Activated CD4-positive, CD25-positive, alpha-beta regulatory T cell treated with anti-CD3 and anti-CD28 coated beads, Interleukin-2, amount 50 U/mL, for 16 hours (primary cell): ENCODE results near the gene PPP1R37.
"Not testable (repeated sequence)": the region's sequence is repeated elsewhere in the genome, so short reads cannot be mapped to it uniquely, and the experiment has no call there.

Source experiments
- DNase-seq: peaks from one replicate; pipeline ENCODE4 v3.0.0-alpha.2; 2020; ENCODE audit warnings: low read depth, low spot score

Gene PPP1R37

DNA sequence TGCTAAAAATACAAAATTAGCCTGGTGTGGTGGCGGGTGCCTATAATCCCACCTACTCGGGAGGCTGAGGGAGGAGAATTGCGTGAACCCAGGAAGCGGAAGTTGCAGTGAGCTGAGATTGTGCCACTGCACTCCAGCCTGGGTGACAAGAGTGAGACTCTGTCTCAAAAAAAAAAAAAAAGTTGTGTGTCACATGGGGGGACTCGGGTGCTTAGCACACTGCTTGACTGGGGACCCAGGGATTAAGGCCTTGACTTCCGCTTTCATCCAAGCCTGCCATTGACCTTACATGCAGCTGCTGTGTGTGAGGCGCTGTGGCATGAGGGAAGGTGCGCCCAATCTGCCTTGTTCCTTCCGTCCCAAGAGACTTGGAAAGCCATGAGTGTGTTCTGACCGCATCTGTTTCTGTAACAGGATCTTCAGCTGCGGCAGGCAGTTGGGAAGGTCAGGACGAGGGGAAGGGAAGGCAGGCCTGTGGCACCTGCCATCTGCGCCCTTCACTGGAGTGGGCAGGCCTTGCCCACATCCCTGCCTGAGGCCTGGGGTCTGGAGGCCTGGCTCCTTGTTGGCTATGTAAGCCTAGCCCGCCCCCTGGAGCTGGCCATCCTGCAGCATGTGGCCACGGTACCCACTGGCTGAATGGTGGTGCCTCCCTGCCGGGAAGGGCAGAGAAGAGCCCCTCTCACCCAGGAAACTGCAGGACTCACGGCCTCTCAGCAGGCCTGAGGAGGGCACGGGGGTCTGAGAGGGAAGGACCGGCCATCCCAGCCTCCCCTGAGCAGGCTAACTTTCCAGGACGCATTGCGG, 23.0 kb downstream of the PPP1R37 start:
- DNase-seq = no peak

DNA sequence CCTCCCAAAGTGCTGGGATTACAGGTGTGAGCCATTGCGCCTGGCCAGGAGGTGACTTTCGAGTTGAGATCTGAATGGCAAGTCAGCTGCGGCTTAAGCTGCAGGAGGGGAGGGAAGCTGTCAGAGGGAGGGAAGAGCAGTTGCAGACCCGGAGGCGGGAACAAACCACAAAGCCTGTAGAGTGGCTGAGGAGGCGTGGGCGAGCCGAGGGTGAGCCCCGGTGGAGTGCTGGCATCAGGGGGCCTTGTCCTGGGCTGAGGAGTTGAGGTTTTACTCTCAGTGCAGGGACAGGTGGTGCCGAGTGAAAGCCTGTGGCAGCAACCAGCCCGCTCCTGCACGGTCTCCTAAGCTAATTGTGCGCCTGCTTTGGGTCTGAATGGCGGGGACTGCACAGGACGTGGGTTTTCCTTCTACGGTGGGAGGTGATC, 24.2 kb downstream of the PPP1R37 start:
- DNase-seq = no peak

DNA sequence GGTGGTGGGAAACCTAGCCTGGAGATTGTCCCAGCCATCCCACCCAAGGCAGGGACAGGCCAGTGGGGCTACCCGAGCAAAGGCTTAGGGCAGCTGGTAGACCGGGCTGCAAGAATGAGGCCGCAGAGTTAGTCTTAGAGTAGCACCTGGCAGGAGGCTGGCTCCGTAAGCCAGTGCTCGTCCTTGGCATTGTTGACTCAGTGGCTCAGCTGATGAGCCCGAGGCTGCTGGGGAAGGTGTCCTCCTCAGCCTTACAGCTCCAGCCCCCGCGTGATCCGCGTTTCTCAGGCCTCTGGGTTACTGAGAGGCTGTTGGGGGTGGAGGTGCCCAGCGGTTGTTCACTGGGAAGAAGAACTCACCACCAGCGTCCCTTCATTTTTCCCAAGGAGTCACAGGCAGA, 24.7 kb downstream of the PPP1R37 start:
- no peak for DNase-seq

DNA sequence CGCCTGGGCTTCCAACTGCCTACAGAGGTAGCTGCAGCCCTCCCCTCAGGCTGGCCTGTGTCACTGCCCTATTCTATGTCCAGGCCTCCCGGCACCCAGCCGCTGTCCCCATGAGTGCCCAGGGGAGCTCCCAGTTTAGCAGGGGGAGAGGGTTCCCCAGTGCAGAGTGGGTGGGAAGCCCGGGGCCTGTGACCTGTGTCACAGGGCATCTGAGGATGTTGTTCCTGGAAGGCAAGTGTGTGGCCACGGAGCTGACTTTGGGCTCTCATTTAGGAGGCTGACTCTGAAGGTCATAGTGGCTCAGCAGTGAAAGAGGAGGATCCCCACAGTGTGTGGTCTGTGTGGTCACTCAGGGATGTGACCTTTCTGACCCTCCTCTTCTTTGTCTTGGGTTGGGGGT, 25.1 kb downstream of the PPP1R37 start:
- DNase-seq = no peak

DNA sequence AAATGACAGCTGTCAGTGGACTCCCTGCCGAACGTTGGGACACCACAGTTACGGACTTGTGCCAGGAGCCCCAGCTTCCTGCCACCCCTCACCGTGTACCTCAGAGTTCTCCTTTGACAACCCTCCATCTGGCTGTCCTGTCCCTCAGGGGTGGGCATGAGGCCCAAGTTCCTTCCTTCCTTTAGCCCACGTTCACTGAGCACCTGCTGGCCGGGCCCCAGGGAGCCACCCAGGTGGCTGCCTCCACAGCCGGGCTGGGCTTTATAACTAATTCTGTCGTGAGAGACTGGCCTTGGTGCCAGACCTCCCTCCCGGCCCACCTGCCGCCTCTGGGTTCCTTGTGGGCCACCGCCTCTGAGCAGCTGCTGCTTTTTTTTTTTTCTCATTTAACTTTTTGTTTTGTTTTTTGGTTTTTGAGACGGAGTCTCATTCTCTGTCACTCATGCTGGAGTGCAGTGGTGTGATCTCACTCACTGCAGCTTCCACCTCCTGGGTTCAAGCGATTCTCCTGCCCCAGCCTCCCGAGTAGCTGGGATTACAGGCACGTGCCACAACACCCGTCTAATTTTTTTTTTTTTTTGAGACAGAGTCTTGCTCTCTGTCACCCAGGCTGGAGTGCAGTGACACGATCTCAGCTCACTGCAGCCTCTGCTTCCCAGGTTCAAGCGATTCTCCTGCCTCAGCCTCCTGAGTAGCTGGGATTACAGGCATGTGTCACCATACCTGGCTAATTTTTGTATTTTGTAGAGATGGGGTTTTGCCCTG, 25.8 kb downstream of the PPP1R37 start:
- DNase-seq = not testable (repeated sequence)

DNA sequence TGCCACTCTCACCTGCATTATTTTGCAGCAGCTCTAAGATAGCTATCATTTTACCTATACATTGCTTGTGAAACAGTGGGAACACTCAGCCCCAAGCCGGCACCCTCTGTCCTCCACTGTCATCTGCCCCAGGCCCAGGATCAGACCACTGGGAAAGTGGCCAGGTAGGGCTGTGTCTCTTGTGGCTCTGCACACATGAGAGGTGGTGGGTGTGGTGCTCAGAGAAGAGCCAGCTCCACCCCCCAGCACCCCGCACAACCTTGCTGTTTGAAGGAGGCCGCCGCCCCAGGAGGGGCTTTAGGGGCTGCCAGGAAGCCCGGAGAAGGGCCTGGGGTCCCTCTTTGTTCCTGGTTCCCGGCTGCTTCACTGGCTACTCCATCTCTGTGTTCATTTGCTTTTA, 26.6 kb downstream of the PPP1R37 start:
- no peak for DNase-seq

DNA sequence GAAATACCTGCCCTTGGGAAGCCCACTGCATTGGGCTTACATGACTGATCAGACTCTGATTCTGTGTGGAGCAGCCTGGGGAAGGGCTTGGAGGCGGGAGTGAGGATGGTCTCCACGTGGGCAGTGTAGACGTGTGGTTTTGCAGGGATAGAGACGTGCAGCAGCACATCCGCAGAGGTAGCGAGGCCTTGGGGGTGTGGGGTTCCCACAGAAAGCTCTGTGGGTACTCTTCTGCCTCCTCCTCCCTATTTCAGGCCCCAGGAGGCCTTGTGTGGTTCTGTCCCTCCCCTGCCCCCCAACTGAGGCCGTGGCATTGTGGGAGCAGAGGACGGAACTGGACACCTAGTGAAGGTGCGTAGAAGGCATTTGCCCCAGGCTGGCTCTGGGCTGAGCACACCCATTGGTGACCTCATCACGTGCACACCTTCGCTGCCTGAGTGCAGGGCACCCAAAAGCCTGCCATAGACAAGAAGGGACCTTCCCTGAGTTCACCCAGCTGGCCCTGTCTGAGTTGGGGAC, 28.9 kb downstream of the PPP1R37 start:
- DNase-seq = no peak

DNA sequence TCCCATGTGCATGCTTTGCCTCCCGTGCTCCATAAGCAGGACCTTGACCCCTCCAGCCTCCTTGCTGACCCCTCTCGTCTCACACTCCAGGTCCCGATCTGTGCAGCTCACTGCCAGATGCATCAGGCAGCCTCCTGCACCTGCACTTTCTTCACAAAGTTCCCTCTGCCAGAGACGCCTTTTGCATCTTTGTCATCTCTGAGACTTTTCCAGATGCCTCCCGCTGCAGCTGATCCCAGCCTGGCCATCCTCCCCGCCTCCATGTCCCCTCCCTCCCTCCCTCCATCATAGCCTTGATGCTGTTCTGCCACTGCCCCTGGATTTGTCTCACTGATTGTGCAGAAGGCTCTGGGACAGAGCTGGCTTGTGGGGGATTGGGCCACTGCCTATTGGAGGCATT, 29.9 kb downstream of the PPP1R37 start:
- DNase-seq = no peak

DNA sequence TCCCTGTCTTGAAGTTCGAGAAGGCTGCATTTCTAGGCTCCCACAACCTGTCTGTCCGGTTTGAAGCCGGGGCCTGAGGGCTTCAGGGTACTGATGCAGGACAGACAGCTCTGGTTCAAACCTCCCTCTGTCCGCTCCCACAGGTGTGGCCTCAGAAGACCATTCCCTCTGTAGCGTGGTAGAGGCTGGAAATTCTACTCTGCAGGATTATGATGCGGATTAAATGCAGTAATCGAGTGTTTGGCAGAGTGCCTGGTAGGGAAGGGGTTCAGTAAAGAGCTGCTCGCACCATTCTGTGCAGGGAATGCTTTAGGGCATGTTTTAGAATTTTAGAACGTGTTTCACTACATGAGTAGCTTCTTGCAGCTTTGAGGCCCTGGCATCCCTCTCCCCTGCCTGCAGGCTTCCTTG, 30.5 kb downstream of the PPP1R37 start:
- DNase-seq = no peak

DNA sequence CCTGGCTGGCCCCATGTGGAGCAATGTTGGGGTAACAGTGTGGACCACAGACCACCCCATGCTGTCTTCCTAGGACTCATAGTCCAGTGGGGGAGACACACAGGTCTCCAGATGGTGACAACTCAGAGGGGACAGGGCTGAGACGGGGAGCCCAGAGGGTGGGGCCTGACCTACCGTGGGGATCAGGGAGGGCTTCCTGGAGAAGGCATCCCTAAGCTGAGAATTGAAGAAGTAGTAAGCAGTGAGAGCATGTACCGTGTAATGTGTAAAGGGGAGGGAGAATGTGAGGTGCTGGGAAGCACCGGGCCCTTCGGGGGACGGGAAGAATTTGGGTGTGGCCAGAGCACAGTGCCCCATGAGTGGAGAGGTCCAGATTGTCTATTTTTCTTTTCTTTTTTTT, 31.0 kb downstream of the PPP1R37 start:
- DNase-seq = no peak

DNA sequence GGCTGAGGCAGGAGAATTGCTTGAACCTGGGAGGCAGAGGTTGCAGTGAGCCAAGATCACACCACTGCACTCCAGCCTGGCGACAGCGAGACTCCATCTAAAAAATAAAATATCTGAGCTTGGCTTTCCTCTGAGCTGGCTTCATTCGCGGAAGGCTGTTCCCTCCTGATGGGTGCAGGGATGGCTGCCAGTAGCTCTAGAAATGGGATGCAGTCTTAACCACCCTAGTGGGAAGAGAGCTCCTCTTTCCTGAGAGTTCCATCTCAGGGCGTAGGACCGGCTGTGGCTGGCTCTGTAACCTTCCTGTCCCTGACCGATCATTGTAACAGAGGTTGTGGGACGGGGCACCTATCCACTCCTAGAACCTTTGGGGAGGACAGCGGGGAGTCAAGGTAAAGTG, 32.4 kb downstream of the PPP1R37 start:
- DNase-seq = no peak

DNA sequence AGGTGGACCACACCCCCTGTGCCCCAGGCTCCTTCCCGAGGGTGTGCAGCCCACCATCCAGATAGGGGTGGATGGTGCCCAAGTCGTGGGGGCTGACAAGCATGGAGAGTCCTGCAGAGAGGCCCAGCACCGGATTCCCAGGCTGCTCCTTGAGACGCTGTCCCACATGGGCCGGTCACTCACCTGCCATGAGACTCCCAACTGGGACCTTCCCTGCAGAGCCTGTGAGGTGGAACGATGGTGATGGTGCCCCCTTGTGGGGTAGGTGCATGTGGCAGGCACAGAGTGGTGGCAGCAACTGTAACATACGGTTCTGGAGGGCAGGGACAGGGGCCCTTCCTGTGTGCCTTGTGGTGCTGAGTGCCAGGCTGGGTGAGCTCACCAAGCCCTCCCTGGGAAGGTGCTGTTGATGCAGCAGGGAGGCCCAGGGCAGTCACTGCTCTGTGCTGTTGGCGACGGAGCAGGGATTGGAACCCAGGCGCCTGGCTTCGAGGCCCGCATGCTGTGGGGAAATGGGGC, 33.1 kb downstream of the PPP1R37 start:
- peak; percentile 26 for DNase-seq

DNA sequence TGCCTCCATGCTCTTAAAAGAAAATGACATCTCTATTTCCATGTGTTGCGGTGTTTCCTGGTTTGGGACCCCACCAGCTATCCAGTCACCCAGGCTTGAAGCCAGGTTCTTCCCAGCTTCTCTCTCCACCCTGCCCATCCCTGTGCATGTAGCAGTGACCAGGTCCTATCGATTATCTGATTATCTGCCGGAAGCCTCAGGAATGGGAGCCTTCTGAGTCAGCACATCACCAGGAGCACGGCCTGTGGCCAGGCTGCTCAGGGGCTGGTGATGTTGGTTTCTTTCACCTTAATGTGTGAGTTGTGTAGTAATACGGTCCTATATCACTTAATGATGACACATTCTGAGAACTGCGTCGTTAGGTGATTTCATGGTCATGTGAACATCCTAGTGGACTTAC, 33.7 kb downstream of the PPP1R37 start:
- DNase-seq = no peak

DNA sequence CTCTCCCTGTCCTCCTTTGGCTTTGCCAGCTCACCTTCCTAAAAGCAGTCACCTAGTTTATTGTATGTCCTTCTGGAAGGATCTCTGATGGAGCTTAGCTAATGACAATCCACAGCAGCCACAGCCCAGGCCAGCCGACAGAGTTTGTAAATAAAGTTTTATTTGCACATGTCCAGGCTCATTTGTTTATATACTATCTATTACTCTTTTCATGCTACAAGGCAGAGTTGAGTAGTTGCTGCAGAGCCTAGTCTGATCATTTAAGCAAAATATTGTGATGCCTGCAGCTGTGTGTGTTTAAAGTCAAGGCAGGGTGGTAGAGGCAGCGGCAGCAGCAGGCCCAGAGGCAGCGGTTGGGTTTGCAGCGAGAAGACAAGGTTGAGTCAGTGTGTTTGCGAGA, 35.2 kb downstream of the PPP1R37 start:
- no peak for DNase-seq

DNA sequence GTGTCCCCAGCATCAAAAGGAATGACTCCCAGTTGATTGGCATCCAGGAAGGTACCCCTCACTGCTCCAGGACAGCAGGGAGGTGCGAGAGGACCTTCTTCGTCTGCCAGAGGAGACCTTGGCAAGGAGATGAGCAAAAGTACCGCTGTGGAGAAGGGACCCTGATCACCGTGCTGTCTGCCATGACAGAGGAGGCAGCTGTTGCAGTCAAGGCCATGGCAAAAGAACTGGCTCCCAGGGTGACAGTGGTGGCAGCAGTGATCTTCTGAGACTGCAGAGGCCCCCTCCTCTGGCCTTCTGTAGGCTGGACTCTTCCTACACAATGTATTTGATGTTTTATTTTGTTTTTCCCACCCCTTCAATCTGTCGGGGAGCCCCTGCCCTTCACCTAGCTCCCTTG, 35.8 kb downstream of the PPP1R37 start:
- no peak for DNase-seq

DNA sequence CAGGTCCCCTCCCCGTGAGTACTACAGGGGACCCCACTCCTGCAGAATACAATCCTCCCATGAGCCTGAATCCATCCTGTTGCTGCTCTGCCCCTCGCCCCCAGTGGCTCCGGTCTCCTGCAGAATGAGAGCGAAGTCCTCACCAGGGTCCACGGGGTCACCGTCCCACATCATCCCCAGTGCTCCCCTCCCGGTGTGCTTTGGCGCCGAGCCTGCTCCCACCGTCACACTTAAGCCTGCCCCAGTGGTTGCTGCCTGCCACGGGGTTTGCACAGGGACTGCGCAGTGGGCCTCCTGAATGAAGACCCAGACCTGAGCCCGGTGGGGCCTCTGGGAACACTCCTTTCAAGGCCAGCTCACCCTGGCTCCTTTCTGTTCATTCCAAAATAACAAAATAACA, 37.3 kb downstream of the PPP1R37 start:
- no peak for DNase-seq

DNA sequence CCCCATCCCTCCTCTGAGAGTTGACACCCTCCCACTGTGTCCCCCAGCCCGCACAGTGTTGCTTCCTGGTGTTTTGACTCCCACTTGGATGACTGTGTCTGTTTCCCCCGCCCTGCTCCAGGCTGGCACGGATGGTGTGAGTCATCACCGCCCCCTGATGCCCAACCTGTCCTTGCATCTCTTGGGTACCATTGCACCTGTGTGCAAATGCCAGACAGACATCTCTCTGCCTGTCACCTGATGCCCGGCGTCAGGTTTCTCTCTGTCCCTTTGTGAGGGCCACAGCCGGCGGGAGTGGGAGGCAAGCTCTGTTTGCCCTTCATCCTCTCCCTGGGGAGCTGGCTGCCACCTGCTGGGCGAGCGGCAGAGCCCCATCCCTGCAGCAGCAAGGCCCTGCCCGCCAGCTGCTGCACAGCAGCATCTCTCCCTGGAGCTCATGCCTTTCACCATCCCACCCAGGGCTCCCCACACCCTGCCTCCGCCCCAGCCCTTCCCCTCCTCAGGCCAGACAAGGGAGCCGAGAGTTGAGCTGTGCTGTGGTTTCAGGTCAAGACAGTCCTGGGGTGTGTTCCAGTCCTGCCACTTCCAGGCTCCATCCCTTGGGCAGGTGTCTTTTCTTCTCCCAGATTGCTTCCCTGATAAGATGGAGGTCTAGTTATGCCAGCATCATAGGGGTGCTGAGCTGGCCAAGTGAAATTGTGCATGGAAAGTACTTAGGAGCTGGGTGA, 38.1 kb downstream of the PPP1R37 start:
- DNase-seq = no peak

DNA sequence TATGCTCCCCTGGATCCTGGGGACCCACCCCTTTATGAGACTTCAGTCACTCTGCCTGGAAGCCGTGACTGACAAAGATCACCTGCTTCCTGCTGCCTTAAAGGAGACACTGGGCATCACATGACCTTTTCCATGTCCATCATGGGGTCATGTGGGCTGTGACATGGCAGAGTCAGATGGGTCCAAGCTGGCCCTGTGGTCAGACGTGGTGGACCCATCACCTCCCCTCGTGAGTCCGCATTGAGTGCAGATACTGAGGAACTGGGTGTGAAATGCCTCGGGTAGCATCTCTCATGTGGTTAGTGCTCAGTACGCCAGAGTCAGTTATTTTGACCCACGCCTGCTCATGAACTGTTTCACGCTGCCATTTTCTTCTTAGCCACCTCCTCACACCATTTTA, 40.7 kb downstream of the PPP1R37 start:
- no peak for DNase-seq

DNA sequence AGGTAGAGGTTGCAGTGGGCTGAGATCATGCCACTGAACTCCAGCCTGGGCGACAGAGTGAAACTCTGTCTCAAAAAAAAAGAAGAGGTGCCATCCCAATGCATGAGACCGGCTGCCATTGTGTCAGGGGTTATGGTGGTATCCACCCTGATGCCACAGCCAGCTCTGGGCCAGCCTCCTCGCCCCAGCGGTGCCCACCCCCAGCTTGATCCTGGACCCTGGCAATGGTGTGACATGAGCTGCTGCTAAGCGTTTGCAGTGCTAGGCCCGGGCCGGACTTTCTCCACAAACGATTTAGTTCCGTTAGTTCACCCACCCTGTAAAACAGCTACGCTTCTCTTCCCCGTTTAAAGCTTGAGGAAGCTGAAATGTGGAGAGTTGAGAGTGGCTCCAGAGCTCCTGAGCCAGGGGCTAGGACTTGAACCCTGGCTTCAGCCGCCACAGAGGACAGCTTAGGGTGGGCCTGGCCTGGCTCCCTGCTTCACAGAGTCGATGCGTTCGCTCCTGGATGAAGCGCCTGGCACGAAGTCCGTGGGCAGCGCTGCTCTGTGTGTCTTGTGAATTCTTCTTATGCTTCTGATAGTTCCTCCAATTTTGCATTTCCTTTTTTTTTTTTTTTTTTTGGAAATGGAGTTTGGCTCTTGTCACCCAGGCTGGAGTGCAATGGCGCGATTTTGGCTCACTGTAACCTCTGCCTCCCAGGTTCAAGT, 42.4 kb downstream of the PPP1R37 start:
- no peak for DNase-seq

DNA sequence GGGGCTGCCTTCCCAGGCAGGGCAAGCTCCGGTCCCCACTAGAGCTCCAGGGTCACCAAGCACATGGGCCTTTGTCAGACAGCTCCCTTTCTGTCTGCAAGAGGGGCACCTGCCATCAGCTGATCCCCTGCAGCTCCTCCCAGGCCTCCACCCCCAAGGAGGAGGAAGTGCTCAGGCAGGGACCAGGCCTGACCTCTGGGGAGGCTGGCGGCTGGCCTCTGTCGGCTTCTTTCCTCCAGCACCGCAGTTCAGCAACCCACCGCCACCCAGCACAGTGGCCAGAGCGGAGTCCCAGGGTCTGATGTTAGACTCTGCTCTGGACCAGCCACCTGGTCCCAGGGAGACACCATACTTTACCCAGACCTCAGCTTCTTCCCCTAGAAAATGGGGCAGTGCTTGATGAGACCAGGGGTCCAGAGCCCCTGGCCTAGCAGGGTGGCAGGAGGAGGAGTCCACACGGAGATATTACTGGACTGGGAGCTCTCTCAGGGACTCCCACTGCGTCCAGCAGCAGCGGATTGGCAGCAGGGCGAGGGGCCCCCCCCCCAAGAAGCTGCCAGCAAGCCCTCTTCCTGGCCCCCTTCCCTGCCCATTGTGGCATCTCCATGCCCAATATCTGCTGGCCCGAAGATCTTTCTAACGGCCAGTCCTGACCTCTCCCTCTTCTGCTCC, 43.7 kb downstream of the PPP1R37 start:
- DNase-seq = no peak
